NCI-H1048 (cell line): Measurements from ENCODE around the gene ZNF644.
"Not testable (repeated sequence)": the region's sequence is repeated elsewhere in the genome, so short reads cannot be mapped to it uniquely, and the experiment has no call there.

Source experiments
- DNase-seq: peaks from one replicate; lab custom pipeline; 2025; lab: John Stamatoyannopoulos, UW

ZNF644 gene

DNA sequence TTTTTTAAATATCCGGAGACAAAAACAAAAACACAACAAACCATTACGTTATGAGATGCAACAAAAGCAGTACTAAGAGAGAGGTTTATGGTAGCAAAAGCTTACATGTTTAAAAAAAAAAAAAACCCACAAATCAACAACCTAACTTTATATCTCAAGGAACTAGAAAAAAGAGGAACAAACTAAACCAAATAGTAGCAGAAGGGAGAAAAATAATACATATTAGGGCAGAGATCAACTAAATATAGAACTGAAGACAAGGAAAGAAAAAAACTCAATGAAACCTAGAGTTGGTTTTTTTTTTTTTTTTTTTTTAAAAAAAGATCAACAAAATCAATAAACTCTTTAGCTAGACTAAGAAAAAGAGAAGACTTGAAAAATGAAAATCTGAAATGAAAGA, 34.9 kb downstream of the ZNF644 start:
- DNase-seq = no peak

DNA sequence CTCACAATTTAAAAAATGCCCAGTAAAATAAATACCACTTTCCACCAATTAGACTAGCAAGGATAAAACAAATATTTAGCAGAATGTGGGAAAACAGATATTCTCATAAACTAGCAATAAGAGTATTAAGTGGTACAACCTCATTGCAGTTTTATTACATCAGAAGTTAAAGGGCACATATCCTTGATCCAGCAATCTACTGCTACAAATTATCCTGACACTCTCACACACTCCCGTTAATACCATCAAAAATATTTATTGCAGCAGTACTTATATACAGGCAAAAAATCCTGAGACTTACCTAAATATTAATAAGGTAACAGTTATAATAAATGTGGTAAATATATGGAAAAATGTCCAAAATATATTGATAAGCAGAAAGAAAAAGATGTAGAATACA, 44.3 kb downstream of the ZNF644 start:
- DNase-seq = no peak

DNA sequence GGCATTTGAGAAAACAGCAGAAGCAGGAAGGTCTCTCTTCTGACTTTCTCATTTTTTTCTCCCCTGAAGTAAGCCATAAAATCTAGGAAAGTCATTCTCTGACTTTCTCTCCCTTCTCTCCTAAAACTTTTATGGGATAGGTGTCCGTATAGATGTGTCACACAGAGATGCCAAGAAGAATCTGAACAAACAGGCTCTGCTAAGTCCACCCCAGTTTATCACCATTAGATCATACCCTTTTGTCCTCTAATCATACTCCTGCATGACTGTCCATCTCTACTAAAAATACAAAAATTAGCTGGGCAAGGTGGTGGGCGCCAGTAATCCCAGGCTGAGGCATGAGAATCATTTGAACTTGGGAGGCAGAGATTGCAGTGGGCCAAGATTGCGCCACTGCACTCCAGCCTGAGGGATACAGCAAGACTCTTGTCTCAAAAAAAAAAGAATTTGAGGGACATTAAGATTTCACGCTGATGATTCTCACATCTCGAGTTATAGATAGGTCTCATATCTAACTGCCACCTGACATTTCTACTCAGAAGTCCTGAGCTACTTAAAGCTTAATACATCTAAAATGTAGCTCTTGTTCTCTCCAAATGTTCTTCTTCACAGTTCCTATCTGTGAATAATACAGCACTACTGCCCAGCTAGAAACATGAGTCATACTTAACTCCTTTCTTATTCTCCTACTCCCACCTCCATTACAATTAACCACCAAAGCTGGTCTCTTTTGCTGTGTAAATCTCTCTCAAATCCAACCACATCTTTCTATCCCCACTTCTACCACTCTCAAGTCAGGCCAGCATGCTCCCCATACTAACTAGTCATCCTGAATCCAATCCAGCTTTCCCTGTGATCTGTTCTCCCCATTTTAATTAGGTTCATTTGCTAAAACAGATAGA, 47.7 kb downstream of the ZNF644 start:
- DNase-seq = no peak

DNA sequence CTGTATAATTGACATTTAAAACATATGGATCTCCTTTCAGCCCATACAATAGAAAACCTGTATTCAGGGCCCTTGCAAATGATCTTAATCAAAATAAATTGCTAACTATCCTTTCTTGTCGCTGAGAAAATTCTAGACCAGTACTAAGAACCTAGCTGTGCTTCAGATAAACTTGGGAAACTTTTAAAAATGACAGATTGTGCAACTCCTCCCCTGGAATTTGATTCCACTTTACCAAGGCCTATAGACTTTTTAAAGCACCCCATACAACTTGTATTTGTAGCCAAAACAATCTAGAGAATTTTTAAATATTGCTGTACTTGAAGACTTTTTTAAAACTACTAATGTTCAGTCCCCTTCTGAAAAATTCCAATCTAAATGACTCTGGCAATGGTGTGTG, 51.6 kb downstream of the ZNF644 start:
- no peak for DNase-seq

DNA sequence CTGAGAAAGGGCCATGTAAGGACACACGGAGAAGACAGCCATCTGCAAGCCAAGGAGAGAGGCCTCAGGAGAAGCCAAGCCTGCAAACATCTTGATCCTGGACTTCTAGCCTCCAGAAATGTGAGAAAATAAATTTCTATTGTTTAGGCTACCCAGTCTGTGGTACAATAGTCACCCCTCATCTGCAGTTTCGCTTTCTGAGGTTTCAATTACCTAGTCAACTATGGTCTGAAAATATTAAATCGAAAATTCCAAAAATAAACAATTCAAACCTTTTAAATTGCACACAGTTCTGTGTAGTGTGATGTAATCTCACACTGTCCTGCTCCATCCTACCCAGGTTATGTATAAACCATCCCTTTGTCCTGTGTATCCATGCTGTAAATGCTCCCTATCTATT, 52.6 kb downstream of the ZNF644 start:
- no peak for DNase-seq

DNA sequence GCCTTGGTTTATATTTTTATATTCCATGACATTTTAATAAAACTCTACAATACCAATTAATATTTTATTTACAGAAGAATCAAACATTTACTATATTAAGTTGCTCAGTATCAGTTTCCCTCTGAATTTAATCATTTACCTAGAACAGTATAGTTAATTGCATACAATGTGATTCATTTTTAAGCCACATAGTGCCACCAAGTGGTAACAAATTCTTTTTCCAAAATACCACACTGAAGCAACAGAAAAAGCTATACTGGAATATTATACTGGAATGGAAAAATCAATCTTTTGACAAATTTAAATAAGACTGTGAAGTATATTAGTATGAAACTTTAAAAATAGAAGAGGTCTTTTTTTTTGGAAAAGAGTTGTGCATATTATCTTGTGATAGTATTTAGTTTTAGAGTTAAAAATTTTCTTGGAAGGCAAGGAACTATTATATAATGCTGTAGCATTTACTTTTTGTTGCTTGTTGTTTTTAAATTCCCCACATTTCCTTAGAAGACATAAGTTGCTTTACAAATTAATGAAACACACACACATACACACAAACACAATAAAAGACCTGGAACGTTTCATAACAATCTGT, 57.3 kb downstream of the ZNF644 start:
- DNase-seq = no peak

DNA sequence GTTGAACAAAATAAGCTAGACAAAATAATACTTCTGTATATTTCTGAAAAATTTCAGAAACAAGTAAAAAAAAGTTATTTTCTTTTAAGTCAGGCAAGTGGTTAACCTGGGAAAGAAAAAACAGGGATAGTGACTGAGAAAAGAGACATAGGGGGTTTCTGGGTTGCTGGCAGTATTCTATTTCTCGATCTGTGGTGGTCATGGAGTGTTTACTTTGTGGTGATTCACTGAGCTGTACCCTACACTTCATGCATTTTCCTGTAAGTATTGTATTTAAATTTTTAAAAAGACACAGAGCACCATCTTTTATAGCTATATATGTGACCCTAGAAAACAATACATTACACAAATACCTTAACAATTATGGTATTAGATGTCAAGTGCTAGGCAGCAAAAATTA, 58.2 kb downstream of the ZNF644 start:
- no peak for DNase-seq

DNA sequence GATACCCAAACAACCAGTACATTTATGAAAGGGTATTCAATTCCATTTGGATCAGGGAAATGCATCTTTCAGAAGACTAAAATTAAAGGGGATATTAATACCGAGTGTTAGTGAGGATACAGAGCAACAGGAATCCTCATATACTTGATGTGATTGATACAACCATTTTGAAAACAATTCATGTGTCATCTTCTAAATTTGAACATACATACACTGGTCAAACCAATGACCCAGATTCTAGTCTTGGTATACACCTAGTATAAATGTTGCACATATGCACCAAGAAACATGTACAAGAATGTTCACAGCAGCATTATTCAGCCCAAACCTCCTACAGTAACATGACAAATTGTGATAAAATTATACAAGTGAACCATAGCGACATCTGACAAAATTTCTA, 58.6 kb downstream of the ZNF644 start:
- DNase-seq = no peak

DNA sequence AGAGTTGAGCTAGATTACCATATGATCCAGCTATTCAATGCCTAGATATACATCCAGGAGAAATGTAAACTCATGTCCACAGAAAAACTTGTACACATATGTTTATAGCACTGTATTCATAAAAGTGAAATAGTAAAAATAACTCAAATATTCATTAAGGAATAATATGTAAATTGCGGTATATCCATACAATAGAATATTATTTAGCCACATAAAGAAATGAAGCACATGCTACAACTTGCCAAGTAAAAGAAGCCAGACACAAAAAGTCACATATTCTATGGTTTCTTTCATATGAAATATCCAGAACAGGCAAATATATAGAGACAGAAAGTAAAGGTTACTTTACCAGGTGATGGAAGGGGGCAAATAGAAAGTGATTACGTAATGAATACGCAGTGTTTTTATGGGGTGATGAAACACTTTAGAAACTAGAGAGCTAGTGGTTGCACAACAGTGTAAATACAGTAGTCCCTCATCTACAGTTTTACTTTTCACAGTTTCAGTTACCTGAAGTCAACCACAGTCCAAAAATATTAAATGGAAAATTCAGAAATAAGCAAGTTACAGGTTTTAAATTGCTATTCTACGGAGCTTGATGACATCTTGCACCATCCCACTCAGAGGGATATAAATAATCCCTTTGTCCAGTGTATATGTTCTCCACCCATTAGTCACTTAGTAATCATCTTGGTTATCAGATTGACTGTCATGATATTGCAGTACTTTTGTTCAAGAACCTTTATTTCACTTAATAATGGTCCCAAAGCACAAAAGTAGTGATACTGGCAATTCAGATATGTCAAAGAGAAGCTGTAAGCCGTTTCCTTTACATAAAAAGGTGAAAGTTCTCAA, 62.3 kb downstream of the ZNF644 start:
- no peak for DNase-seq

DNA sequence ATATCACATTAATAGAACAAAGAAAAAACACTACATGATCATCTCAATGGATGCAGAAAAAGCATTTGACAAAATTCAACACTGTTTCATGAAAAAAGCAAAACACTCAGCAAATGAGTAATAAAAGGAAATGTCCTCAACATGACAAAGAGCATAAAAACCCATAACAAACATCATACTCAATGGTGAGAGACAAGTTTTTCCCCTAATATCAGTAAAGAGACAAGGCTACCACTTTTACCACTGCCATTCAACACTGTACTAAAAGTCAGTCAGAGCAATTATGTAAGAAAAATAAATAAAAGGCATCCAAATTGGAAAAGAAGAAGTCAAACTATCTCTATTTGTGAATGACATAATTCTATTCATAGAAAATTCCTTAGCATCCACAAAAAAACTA, 64.3 kb downstream of the ZNF644 start:
- no peak for DNase-seq

DNA sequence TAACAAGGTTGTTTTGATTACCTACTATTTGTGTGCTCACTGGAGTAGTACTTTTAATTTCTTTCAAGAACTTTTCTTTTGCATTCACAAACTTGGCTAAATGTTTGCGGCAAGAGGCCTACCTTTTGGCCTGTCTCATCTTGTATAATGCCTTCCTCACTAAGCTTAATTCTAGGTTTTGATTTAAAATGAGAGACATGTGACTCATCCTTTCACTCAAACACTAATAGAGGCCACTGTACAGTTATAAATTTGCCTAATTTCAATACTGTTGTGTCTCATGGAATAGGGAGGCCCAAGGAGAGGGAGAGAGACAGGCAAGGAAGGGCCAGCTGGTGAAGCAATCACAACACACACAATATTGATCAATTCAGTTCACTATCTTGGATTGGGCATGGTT, 66.1 kb downstream of the ZNF644 start:
- no peak for DNase-seq

DNA sequence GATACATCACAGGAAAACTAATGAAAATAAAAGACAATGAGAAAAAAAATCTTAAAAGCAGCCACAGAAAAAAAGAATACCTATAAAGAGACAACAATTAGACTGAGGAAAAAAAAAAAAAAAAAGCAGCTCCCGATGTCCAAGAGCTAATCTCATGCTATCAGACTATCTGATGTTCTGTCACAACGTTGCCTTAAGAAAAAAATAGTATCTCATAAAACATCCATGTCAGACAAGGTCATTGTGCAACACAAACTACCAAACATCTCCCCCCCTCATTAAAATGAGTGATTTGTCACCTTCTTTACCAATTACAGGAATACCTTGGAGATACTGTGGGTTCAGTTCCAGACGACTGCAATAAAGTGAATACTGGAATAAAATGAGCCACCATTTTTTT, 68.9 kb downstream of the ZNF644 start:
- no peak for DNase-seq

DNA sequence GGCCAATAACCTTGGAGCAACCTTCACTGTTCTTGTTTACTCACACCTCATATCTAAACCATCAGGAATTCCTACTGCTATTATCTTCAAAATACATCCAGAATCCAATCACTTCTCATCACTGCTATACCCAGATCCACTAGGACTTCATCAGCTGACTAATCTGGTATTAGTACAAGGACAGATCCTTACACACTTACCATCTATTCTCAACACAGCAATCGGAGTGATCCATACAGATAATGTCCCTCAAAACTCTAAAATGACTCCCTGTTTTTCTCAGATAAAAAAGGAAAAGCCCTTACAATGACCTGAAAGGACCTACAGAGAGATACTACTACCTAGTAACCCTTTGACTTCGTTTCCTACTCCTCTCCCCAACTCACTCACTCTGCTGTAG, 70.8 kb downstream of the ZNF644 start:
- no peak for DNase-seq

DNA sequence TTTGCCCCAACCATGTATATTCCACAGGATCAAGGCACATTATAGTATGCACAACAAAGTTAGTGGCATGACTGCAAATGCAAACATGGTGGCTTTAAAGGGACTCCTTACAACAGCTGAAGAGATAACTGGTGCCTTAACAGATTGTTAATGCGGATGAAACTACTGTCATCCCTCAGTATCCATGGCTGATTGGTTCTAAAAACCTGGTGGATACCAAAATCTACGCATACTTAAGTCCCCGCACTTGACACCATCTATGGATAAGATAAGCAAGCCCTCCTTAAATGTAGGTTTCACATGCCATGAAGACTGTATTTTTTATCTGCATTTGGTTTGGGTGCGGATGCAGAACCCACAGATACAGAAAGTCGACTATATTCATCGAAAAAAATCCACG, 73.5 kb downstream of the ZNF644 start:
- no peak for DNase-seq

DNA sequence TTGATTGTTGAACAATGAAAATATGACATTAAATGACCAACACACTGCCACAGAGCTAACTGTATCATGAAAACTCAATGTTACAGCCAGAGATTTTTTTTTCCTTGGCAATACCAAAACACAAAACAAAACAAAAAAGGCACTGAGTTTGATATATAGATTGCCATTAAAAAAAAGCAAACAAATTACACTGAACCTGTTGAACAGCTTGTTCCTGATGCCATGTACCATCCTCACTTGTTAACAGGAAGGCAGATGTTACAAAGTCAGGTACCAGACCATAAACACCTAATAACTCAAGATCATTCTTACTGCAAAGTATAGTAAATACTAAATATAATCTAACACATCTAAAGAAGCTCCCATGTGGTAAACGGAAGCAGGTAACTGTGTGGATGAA, 75.2 kb downstream of the ZNF644 start:
- no peak for DNase-seq

DNA sequence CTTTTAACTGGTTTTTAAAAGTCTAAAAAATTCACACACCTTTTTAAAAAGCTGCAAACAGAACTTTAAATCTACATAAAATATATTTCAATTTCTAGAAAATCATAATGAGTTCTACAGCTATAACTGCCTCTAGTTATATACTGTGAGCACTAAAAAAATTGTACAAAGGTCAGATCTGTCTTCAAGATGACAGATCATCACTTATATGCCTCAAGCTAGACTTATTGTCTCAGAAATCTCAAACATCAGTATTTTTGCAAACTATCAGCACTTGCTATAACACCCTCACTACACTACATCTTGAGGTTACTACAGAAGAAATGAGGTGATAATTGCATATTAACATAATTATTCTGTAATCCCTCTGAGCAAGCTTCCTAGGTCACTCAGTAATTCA, 76.5 kb downstream of the ZNF644 start:
- DNase-seq = no peak

DNA sequence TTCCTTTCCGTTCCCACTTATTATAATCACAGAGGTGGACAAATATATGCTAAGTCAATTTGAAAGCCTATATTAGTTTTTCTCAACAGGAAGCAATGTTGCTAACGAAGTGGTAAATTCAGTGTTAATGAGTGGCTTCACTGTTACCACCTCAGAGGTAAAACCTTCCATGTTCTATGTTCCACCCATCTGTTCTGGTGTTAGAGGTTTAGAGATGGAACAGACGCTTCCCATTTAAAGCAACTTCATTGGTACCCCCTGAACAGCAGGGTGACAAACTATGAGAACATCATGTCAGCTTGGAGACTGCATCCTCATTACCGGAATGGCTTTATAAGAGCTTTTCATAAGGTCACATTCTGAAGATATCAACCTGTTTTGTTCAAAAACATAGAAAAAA, 77.9 kb downstream of the ZNF644 start:
- no peak for DNase-seq

DNA sequence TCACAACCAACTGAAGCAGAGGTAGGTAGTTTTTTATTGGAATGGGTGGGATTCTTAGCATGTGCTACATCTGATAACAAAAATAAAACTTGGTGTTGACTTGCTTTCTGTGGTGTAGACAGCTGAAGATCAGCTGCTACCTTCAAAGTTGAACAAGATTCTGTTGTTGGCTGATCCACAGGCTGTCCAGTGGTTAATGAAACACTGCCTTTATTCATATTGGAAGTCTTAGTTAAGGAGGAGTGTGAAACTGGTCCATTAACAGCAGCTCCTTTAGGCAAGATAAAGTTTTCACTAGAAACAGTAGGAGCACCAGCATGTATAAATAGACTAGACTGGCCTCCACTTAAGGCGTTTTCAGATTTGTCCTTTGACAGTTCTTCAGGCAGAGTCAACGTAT, 81.1 kb downstream of the ZNF644 start:
- DNase-seq = no peak

DNA sequence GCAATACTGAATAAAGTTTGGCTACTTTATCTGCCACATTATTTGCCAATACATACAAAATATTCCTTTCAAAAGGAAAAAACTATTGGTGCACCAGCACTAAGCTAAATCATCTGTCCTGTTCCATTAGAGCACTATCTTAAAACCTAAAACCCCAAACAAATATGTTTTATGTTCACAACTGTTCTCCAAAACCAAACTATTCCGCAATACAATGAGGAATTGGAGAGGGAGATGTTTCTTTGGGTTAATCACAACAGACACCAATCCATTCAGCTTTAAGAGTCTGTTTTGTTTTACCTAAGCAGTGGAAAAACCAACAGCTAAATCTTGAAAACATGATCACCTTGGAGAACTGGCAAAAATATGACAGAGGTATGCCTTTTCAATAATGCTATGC, 85.1 kb downstream of the ZNF644 start:
- DNase-seq = no peak

DNA sequence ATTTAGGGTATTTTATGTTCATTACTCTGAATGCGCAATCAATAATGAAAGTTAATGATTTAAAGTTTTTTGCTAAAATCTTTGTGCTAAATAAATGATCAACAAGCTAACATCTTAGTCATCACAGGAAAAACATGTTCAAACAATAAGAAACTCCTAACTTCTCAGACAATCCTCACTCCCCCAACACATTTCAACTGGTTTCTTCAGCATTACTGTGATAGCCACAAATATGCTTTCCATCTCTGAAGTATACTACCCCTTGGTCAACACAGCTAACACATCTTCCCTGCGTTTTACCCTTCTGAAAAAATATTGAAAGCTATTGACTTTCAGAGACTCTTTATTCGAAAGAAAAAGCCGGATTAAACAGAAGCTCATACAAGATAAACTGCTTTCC, 85.8 kb downstream of the ZNF644 start:
- no peak for DNase-seq

DNA sequence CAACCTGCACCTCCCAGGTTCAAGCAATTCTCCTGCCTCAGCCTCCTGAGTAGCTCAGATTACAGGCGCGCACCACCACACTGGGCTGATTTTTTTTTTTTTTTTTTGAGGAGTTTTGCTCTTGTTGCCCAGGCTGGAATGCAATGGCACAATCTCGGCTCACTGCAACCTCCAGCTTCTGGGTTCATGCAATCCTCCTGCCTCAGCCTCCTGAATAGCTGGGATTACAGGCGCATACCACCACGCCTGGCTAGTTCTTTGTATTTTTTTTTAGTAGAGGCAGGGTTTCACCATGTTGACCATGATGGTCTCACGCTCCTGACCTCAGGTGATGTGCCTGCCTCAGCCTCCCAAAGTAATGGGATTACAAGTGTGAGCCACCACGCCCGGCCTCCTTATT, 93.6 kb downstream of the ZNF644 start:
- DNase-seq = not testable (repeated sequence)

DNA sequence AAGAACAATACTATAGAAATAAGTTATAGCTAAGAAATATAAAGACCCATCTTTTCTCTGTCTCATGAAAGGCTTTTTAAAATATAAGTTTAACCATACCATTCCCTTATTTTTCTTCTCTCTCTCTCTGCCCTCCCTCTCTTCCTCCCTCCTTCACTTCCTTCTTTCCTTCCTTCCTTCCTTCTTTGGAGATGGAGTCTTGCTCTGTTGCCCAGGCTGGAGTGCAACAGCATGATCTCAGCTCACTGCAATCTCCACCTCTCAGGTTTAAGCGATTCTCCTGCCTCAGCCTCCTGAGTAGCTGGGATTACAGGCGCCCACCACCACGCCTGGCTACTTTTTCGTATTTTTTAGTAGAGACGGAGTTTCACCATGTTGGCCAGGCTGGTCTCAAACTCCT, 94.2 kb downstream of the ZNF644 start:
- not testable (repeated sequence) for DNase-seq

DNA sequence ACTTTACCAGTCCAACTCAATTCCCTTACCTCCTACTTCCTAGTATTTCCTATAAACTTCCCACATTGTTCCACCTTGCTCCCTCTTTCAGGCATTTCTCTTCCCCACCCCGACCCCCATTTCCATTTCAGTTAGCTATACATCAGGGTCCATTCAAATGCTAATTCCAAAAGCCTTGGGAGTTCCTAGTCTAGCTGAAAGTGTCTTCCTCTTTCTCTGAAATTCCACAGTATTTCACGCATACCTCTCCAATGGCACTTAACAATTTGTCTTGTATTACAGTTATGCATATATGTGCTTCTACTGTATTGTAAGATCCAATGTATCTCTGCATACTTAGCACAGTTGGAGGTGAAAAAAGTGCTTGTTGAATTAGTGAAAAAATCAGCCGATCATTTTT, 94.9 kb downstream of the ZNF644 start:
- DNase-seq = no peak
